Uterus (tissue), 4 donors: ENCODE data around the gene ANKH. TPM values are rescaled to one million over a fixed set of nuclear protein-coding genes. Genes with fewer than 3 reads are reported as not detected.

Source experiments
- DNase-seq, 2 donors: peaks; one replicate each; pipeline ENCODE4 v3.0.0-alpha.2; 2019 to 2020
- H3K27ac ChIP-seq, 2 donors: fragments of 200-600 bp; sonication (generic); 1 replicate in 1 of 2; 2 replicates in 1 of 2; pipeline ENCODE4 v1.5.1; 2016 to 2018
- H3K27me3 ChIP-seq, 2 donors: fragments of 200-600 bp; sonication (generic); one replicate each; pipeline ENCODE4 v1.5.1; 2018 to 2019; ENCODE audit warnings: control low read depth in 1 of 2
- H3K36me3 ChIP-seq, 2 donors: fragments of 200-600 bp; sonication (generic); one replicate each; pipeline ENCODE4 v1.5.1; 2019; ENCODE audit warnings: control low read depth in 1 of 2
- H3K4me1 ChIP-seq, 2 donors: fragments of 200-600 bp; sonication (generic); one replicate each; pipeline ENCODE4 v1.5.1; 2018 to 2019; ENCODE audit warnings: control low read depth in 1 of 2
- H3K4me3 ChIP-seq, 2 donors: fragments of 200-600 bp; sonication (generic); 1 replicate in 1 of 2; 2 replicates in 1 of 2; pipeline ENCODE4 v1.5.1; 2018 to 2019; ENCODE audit warnings: mild to moderate bottlenecking in 1 of 2
- H3K9me3 ChIP-seq, 2 donors: fragments of 200-600 bp; sonication (generic); one replicate each; pipeline ENCODE4 v1.5.1; 2019; ENCODE audit warnings: control low read depth in 1 of 2
- POLR2A ChIP-seq, 2 donors: fragments of 450-650 bp; IDR thresholded peaks; one replicate each; pipeline ENCODE4 v1.6.1; 2016; ENCODE audit warnings: antibody characterized with exemption in 2 of 2, mild to moderate bottlenecking in 1 of 2, moderate library complexity in 1 of 2
- intact Hi-C: fragments of 100-400 bp; cut with DNase I; formaldehyde crosslinking; loops from one replicate; pipeline ENCODE4 v1.15.1; 2023; ENCODE audit warnings: low total_unique reads
- total RNA-seq, 4 donors: library from RNA; depleted of rRNA in 3 of 4; stranded (reverse); fragments of >200 nt in 3 of 4; gene quantifications; one replicate each; pipeline versions ENCODE4 v1.1.0 to v1.2.4, GENCODE V29; 2014 to 2023
- TF ChIP-seq, protein P1 (sequence below), 4 experiments: fragments of 200-600 bp in 2 of 4; fragments of 450-650 bp in 2 of 4; sonication (generic) in 2 of 4; IDR thresholded peaks; one replicate each; pipeline ENCODE4 v1.5.1; 2016 to 2019; ENCODE audit warnings: antibody characterized with exemption in 4 of 4, mild to moderate bottlenecking in 2 of 4, moderate library complexity in 1 of 4
- donor health status: DM: yes; HTN: yes; CAD: no.

The ANKH gene
- total RNA-seq, 4 donors from 2014 or later: 2.9 to 47.7 (median 26.9) TPM

- no peak for DNase-seq
- intact Hi-C loops: loop anchor here (10.0 kb wide), 1 partner anchor 125 kb away; no protein-coding TSS in a partner anchor
Observed at GRCh38 chr5:14739538-14739937, 132.0 kb downstream of the ANKH start.

GRCh38 chr5:14738050-14738449 lies 133.5 kb downstream of the ANKH start:
- no peaks in the 10 kb centered on the region for H3K9me3 ChIP-seq
- intact Hi-C loops: loop anchor here (10.0 kb wide), 1 partner anchor 127 kb away; no protein-coding TSS in a partner anchor
- H3K36me3 ChIP-seq: no peaks in the 10 kb centered on the region
- no peaks in the 10 kb centered on the region for H3K27me3 ChIP-seq
- H3K4me1 ChIP-seq: no peaks in the 10 kb centered on the region
- H3K4me3 ChIP-seq: no peak overlapping the region
- TF ChIP-seq, protein P1, sequence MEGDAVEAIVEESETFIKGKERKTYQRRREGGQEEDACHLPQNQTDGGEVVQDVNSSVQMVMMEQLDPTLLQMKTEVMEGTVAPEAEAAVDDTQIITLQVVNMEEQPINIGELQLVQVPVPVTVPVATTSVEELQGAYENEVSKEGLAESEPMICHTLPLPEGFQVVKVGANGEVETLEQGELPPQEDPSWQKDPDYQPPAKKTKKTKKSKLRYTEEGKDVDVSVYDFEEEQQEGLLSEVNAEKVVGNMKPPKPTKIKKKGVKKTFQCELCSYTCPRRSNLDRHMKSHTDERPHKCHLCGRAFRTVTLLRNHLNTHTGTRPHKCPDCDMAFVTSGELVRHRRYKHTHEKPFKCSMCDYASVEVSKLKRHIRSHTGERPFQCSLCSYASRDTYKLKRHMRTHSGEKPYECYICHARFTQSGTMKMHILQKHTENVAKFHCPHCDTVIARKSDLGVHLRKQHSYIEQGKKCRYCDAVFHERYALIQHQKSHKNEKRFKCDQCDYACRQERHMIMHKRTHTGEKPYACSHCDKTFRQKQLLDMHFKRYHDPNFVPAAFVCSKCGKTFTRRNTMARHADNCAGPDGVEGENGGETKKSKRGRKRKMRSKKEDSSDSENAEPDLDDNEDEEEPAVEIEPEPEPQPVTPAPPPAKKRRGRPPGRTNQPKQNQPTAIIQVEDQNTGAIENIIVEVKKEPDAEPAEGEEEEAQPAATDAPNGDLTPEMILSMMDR (IDR thresholded peaks at IDR 0.05): no peak
- no peak for TF ChIP-seq POLR2A (IDR thresholded peaks at IDR 0.05)
- H3K27ac ChIP-seq: no peak overlapping the region
- DNase-seq: no peak

More at GRCh38 chr5:14739538-14739937, 132.0 kb downstream of the ANKH start:
- no peak overlapping the region for H3K4me3 ChIP-seq
- H3K27ac ChIP-seq: no peak overlapping the region
- H3K4me1 ChIP-seq: no peaks in the 10 kb centered on the region
- H3K36me3 ChIP-seq: no peaks in the 10 kb centered on the region
- TF ChIP-seq POLR2A (IDR thresholded peaks at IDR 0.05): no peak
- TF ChIP-seq, protein P1 (IDR thresholded peaks at IDR 0.05): no peak
- no peaks in the 10 kb centered on the region for H3K9me3 ChIP-seq
- no peaks in the 10 kb centered on the region for H3K27me3 ChIP-seq

- Histone ChIP-seq H3K27ac (no peak overlapping the region), H3K36me3 (no peaks in the 10 kb centered on the region), H3K9me3 (no peaks in the 10 kb centered on the region), H3K27me3 (no peaks in the 10 kb centered on the region), H3K4me3 (no peak overlapping the region), H3K4me1 (no peaks in the 10 kb centered on the region)
- intact Hi-C loops: loop anchor here (10.0 kb wide), 1 partner anchor 128 kb away; no protein-coding TSS in a partner anchor
- DNase-seq: no peak
- TF ChIP-seq, protein P1 (IDR thresholded peaks at IDR 0.05): no peak
Observed at GRCh38 chr5:14737291-14737690, 134.3 kb downstream of the ANKH start.

DNA sequence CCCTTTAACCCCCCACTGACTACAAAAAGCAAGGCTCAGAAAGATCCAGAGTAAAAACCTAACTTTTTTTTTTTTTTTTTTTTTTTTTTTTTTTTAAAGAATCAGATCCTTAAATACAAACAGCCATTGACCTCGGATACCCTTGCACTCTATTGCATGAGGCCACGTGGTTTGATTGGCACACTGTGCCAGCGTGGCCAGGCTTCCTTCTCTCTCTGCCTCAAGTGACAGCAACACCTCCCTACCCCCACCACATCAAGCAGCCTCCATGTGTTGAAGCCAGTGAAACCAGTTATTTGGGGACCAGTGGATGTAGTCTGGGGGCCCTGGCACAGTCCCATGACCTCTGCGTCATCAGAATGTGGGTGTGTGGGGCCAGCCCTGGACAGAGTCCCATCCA lies 135.6 kb downstream of the ANKH start:
- DNase-seq: no peak
- no peaks in the 10 kb centered on the region for H3K27me3 ChIP-seq
- no peak overlapping the region for H3K4me3 ChIP-seq
- no peak overlapping the region for H3K27ac ChIP-seq
- H3K9me3 ChIP-seq: no peaks in the 10 kb centered on the region
- intact Hi-C loops: loop anchor here (10.0 kb wide), 1 partner anchor 129 kb away; no protein-coding TSS in a partner anchor
- no peaks in the 10 kb centered on the region for H3K4me1 ChIP-seq
- no peak for TF ChIP-seq POLR2A (IDR thresholded peaks at IDR 0.05)
- TF ChIP-seq, protein P1 (IDR thresholded peaks at IDR 0.05): no peak
- no peaks in the 10 kb centered on the region for H3K36me3 ChIP-seq

DNA sequence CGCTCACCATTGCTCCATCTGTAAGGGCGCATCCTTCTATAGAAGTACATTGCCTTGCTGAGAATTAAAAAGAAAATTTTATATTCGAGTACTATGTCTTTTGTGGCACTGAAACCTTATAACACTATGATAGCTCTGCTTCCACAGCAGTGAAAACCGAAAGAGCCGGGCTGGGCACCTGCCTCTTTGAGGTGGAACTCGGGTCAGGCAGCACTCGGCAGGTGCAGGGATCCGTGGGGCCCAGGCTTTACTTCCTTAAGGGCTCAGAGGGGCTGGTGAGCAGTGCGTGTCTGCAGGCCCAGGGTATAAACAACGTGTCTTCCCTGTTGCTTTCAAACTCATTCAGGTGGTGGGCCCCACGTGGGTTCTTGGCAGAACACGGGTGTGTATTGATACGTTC lies 137.2 kb downstream of the ANKH start:
- H3K36me3 ChIP-seq: no peaks in the 10 kb centered on the region
- TF ChIP-seq, protein P1 (IDR thresholded peaks at IDR 0.05): no peak
- no peak for TF ChIP-seq POLR2A (IDR thresholded peaks at IDR 0.05)
- no peaks in the 10 kb centered on the region for H3K4me1 ChIP-seq
- H3K27me3 ChIP-seq: no peaks in the 10 kb centered on the region
- intact Hi-C loops: loop anchor here (10.0 kb wide), 1 partner anchor 130 kb away; no protein-coding TSS in a partner anchor
- DNase-seq: no peak
- H3K4me3 ChIP-seq: no peak overlapping the region
- no peak overlapping the region for H3K27ac ChIP-seq
- no peaks in the 10 kb centered on the region for H3K9me3 ChIP-seq
